GM19025 (cell line): Measurements from ENCODE around the gene KLHL7.

ENCODE experiments used
- ATAC-seq: cut with Tn5 transposase; IDR thresholded peaks from one replicate; pipeline ENCODE4 v1.9.1; 2021; ENCODE audit warnings: mild to moderate bottlenecking, low read depth, moderate library complexity; ENCODE audit not compliant: unreplicated experiment

KLHL7 gene, protein sequence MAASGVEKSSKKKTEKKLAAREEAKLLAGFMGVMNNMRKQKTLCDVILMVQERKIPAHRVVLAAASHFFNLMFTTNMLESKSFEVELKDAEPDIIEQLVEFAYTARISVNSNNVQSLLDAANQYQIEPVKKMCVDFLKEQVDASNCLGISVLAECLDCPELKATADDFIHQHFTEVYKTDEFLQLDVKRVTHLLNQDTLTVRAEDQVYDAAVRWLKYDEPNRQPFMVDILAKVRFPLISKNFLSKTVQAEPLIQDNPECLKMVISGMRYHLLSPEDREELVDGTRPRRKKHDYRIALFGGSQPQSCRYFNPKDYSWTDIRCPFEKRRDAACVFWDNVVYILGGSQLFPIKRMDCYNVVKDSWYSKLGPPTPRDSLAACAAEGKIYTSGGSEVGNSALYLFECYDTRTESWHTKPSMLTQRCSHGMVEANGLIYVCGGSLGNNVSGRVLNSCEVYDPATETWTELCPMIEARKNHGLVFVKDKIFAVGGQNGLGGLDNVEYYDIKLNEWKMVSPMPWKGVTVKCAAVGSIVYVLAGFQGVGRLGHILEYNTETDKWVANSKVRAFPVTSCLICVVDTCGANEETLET

DNA sequence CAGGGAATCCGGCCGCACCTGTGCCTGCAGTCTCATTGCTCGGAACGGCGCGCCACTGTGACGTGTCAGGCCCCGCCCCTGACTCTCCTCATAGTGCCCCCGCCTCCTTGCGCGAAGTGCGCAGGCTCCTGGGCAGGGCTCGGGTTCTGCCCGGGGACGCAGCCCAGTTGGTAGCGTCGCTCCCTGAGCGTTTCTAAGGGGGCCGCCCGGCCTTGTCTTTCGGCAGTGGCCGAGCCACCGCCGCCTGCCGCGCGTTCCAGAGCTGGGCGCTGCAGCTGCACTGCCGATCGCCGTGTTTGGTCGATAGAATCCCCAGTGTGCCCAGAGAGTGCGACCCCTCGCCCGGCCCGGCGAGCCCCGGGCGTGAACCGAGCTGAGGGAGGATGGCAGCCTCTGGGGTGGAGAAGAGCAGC is at the start of gene KLHL7:
Gene KLHL7, plus strand, starts transcription at position 142 of the 413 bp plus-strand sequence. Its CDS starts 242 bp downstream, at position 384.
- ATAC-seq: peak; percentile 98

DNA sequence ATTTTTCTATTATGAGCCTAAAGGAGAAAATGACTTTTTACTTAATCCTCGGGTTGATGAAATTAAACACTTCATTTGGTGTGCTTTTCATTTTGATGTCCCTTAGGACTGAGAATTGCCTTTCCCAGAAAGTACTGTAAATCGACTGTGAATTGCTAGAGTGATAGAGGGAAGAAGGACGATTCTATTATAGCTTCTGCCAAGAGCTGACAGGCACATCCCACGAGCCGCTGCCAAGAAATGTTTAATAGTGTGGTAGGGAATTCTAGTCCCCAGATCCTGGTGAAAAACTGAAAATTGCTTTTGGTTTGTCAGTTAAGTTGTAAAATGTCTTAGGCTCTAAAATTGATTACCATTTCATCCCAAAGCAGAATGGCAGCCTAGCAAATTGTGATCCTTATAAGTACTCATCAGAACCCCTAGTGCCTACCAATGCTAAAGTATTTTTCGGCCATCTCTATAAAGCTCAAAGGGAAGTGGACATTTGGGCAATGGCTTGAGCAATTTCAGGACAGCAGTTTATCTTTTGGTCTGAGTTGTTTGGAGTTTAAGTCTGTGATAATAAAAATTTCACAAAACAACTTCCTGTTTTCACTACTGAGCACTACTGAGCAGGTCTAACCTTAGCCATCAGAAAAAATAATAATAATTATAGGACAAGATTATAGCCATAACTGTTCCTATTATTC is 47.0 kb upstream of the KLHL7 start:
- ATAC-seq: no peak

DNA sequence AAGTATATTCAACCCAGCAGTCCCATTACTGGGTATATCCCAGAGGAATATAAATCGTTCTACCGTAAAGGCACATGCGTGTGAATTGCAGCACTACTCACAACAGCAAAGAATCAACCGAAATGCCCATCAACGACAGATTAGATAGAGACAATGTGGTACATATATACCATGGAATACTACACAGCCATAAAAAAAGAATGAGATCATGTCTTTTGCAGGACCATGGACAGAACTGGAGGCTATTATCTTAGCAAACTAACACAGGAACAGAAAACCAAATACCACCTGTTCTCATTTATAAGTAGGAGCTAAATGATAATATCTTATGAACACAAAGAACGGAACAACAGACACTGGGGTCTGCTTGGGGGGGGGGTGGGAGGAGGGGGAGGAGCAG is 44.3 kb upstream of the KLHL7 start:
- ATAC-seq: no peak

DNA sequence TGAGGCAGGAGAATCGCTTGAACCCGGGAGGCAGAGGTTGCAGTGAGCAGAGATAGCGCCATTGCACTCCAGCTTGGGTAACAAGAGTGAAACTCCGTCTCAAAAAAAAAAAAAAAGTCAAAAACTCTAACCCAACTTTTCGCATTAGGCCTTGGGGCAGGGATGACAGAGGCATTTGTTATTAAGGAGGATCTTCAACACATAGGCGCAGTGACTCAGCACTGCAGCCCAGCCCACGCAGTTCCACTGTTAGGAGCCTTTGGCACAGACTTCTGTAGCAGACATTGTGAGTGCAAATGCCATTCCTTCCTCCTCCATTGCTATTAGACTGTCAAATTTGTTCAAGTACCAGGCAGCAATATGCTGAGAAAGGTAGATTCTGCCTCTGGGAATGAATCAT is 43.1 kb upstream of the KLHL7 start:
- no peak for ATAC-seq

DNA sequence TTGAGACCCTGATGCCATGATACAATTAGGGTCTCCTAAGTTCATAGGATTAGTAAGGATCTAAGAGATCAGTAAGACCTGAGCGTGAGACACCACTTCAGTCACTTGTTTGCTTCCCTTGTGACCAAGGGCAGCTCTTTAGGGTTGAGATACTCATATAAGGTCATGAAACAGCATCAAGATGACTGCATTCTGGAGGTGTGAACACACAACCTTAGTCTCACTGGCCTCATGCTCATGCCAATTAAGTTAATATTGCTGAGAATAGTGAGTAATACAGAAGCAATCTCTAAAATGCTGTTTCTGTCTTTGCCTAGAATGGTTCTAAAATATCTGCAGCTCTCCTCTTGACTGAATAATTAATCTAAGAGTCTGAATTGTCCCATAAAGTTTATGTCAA is 39.6 kb upstream of the KLHL7 start:
- ATAC-seq: no peak

DNA sequence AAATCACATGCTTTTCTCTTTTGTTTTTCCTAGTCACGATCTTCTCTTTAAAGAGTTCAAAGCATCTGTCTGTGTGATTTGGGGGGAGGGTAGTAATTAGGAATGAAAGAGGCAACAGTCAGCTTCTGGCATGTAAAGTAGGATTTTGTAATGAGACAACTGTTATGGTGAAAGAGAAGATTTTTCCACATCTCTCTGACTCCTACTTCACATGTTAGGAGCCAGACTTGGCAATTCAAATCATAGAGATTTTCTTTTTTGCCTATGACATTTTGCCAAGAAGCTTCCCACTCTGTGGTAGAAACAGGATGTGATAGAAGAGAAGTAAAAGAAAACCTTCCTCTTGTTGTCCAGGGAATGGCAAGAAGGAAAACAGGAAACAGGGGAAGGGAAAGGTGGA is 38.3 kb upstream of the KLHL7 start:
- ATAC-seq: no peak

DNA sequence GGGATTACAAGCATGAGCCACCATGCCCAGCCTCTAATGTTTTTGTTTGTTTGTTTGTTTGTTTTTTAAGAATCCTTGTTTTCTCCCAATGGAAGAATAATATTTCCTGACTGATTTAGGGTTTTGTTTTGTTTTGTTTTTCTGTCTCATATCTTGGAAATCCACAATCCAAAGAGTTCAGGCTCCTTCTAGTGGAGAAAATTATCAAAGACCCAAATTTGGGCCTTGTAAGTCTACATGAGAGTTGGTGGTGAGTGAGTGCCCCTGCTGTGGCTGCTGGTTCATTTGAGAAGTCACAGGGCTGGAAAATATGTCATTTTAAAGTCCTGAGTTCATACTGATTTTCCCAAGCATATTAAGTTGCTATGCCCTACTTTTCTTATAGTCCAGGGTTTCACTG is 33.5 kb upstream of the KLHL7 start:
- no peak for ATAC-seq

DNA sequence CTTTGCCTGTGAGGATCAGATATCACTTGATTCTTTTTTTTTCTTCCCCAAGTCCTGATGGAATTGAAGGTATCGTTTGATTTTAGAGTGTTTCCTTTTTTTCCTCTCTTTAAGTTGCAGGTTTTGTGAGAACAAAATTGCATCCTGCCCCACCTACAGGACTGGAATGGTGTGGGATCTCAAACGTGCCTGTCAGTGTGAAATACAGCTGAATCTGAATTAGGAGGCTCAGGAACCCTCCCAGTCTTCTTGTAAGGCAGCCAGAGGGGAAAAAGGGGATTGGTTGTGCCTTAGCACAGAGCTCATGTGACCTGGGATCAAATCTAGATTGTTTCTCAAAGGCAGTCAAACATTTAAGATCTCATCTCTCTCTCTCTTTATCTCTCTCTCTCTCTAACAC is 32.7 kb upstream of the KLHL7 start:
- no peak for ATAC-seq

DNA sequence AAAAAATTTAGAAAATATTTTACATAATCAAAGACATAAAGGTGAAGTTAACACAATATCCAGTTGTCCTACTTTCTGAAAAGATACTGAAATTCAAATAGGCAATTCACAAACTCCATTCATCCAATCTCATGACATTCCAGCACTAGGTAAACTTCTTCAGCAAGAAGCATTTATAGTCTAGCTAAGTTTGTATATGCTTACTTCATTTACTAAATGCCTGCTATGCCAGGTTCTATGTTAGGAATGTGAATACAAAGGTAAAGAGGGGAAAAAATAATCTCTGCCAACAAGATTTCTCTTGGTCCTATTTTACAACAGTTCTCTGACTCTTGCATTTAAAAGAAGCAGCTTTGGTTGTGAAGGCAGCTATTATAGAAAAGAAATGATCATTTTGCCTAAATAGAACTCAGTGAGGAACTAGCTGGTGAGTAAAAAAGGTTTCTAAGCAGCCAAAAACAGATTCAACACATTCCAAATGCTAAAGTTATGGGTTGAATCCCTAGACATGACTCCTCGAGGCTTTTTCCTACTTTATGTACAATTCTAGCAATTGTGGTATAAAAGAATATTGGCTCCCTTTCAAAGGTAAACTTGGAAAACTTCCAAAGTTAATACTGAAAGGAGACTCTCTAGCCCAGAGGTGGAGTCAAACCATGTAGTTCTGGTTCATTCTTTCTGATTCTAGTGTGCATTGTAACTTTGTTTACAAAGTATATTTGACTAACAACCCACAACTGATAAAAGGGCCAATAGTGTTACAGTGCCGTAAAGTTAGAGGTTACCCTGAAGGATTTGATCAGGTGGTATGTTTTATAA is 30.9 kb upstream of the KLHL7 start:
- no peak for ATAC-seq

DNA sequence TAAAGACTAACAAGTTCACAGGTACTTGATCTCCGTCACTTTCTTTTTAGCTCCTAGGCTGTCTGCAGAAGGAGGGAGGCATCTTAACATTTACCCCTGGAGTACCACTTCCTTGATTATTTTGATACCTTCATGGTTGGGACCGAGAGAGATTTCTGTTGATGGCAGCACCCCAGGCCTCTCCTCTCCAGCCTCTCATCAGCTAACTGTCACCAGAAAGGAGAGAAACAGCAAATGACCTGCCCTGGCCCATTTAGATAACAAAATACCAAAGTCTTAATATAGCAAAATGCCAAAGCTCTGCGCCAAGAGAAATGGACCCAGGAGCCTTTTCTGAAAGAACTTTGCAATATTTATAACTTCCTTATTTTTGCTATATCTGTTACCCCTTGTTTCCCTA is 30.0 kb upstream of the KLHL7 start:
- no peak for ATAC-seq

DNA sequence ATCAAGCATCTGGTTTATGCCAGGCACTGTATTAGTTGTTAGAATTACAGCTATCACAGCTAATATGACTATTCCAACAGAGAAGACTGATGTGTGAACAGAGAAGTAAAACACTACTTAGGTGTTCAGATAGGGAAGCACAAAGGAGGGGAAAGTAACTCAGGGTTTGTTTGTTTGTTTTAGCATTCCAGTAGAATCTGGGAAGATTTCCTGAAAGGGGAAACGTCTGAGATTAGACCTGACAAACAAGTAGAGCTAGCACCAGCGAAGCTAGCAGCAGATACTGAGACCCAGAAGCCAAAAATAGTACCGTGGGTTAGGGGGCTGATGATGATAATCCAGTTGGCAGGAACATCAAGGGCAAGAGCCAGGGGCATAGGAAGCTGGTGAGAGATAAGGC is 28.8 kb upstream of the KLHL7 start:
- ATAC-seq: no peak

DNA sequence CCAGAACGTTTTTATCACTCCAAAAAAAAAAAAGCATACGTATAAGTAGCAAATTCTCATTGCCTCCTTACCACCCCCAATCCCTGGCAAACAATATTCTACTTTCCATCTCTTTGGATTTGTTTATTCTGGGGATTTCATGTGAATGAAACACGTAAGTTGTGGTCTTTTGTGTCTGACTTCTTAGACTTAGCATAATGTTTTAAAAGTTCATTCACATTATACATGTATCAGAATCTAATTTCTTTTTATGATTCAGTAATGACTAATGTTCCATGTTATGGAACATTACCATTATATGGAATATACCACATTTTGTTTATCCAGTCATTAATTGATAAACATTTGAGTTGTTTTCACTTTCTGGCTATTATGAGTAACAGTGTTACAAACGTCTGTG is 12.5 kb upstream of the KLHL7 start:
- no peak for ATAC-seq

DNA sequence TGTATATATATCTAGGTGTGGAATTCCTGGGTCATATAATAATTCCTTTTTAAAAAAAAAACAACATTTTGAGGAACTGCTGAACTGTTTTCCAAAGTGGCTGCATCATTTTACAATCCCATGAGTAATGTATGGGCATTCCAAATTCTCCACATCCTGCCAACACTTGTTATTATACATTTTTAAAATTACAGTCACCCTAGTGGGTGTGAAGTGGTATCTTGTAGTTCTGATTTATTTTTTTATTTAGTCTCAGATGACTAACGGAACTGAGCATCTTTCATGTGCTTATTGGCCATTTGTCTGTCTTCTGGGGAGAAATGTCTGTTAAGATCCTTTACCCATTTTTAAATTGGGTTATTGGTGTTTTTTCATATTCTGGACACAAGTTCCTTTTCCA is 12.0 kb upstream of the KLHL7 start:
- no peak for ATAC-seq

DNA sequence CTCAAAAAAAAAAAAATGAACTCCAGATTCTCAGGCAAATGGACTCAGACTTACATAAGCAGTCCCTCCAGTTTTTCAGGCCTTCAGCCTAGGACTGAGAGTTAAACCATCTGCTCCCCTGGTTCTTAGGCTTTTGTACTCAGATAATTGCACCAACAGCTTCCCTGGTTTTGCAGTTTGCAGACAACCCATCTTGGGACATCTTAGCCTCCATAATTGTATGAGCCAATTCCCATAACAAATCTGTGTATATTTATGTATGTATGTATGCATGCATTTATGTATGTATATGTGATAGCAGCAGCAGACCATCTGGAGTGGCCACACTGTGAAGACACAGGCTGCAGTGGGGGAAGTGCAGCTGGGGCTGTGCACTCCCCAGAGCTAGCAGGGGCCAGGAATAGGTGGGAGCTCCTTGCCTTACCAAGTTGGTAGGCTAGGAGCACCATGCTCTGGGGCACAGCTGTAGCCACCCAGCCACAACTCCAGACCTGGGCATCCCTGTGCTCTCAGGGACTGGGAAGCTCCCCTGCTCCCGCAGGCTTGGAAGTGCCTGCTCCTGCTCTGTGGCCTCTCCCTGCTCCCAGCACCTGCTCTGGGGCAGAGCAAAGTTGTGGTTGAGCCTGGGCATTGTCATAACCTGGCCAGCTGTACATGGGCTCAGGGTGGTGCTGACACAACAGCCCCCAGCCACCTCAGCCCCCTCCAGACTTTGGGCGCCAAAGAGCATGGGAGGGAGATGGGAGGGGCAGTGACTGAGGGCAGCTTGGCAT is 8.9 kb upstream of the KLHL7 start:
- ATAC-seq: no peak

DNA sequence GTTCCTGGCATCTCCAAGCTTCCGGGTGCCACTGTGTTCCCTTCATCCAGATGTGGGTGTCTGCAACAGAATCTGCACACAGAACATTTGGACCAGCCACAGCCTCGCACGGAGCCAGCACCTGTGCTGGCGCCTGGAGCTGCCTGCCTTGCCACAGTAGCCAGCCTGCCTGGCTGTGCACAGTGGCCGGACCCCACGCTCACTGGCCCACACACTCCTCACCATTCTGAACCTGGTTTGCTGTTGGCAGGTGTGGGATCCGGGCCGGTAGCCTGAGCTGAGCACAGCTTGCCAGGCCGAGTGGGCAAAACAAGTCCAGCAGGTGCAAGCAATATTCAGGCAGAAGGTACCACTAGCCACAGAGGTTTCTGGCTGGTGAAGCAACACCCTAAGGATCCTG is 7.6 kb upstream of the KLHL7 start:
- ATAC-seq: no peak

DNA sequence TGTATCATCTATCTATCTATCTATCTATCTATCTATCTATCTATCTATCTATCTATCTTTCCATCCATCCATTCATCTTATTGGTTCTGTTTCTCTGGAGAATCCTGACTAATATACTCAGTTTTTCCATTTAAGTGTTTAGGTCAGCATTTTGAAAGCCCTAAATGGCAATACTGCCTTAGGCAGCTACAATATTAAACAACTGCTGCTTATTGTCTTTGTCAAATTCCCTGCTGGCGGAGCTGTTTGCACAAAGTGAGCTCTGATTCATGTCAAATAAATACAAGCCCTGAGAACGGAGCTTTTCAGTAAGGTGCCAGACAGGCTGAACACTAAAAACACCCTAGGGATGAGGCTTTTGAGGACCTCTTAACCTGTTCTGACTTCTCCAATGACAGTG is 7.1 kb upstream of the KLHL7 start:
- ATAC-seq: no peak

DNA sequence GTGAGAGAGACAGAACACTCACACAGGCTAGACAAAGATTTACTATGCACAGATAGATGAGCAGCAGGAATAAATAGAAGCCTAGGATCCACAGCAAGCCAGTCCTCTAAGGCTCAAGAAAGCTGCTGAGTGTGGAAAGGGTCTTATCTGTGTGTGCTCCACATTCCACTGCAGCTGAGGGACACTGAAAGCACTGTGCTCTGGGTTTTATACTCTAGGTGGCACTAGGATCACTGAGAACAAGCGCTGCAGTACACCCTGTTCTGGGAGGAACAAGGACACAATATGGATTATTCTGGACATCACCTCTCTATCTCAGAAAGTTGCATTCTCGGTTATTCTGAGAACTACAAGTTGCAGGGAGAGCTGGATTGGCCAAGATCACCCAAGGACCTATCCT is 4.9 kb upstream of the KLHL7 start:
- no peak for ATAC-seq

DNA sequence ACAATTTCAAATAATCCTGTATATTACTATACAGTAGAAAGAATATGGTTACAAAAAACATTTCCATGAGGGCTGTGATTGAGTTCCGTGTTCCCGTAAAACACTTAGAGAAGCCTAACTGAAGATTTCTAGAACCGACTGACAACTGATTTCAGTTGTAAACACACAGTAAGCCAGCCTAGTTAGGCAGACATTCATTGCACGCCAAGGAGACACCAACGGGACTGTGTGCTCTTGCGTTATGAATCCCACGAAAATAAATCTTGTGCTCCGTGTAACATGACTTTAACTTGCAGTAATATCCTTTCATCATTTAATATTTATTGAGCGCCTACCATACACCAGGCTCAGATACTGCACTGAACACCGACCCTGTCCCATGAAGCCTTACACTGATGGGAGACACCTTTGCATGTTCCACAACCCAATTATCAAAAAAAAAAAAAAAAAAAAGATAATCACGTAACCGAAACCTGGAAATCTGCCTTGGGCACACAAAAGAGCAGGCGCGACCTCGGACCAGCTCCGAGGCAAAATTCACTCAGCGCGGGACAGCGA is 420 bp upstream of the KLHL7 start:
- peak; percentile 12 for ATAC-seq

DNA sequence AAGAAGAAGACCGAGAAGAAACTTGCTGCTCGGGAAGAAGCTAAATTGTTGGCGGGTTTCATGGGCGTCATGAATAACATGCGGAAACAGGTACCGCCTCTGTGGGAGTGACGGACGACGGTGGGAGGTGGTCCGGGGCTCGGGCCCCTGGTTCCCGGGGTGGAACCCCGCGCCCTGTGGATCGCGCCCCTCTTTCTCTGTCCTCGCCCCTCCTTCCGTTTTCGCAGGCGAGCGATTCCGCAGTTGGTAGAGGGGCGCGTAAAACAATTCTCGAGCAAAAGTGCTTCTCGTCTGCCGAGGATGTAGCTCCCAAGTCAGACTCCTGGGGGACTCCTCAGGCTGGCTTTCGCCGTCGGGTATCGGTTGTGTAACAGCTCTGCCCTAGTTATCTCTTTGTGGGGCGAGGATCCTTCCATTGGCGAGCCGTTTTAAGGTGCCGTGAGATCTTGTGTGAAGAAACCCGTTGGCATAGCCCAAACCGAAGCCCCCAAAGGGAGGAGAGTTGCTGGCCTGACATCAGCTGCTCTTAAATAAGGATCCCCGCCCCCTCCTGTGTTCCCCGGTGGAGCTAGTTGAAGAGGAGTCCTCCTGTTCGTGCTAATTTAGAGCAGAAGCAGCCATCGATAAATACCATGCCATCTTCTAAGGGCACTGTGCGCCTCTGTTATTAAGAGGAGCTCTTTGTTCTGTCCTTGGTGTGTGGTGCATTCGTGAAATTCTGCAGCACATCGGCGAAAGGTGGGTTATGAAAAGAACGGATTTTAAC is 655 bp downstream of the KLHL7 start:
- ATAC-seq: peak; percentile 21
